ENCODE results near the gene PPP1R3G. TPM values are rescaled to one million over a fixed set of nuclear protein-coding genes. Genes with fewer than 3 reads are reported as not detected.

The PPP1R3G gene
- total and polyA plus RNA-seq, 2 of the 13 experiments (the other 11 are each of a cell fraction or from before 2014, with no cell fraction given), result 1.2 to 1.3 TPM

- TF ChIP-seq SOX13 (IDR thresholded peaks at IDR 0.05) (peak; percentile 85), SOX13 (CRISPR knock-in tag; conservative IDR thresholded peaks at IDR 0.05 in 1 of 2, IDR thresholded peaks at IDR 0.05 in 1 of 2) (peak in 1 of 2 experiments; percentile 96; a peak in 2 of 4 replicates), TIGD3 (CRISPR knock-in tag; IDR thresholded peaks at IDR 0.05; ENCODE audit: borderline replicate concordance) (peak; percentile 48; the same call in 1 of the 2 replicates), TARDBP (CRISPR knock-in tag; IDR thresholded peaks at IDR 0.05) (peak; percentile 100), MNT (IDR thresholded peaks at IDR 0.05) (peak; percentile 82), KDM2A (CRISPR knock-in tag; IDR thresholded peaks at IDR 0.05; ENCODE audit: borderline replicate concordance, low read depth) (no peak; the same call in none of the 2 replicates), ELF3 (CRISPR knock-in tag; IDR thresholded peaks at IDR 0.05) (peak; percentile 95), POLR2AphosphoS5 (IDR thresholded peaks at IDR 0.05; ENCODE audit: low read depth, low read length) (0 out of 2 replicates have a peak, but pooled peaks have one; percentile 26), NFYC (CRISPR knock-in tag; IDR thresholded peaks at IDR 0.05) (peak; percentile 29; the same call in 1 of the 2 replicates), SALL1 (CRISPR knock-in tag; IDR thresholded peaks at IDR 0.05) (peak; percentile 100), RNF219 (CRISPR knock-in tag; IDR thresholded peaks at IDR 0.05) (peak; percentile 82; the same call in 1 of the 2 replicates), ARID3A (IDR thresholded peaks at IDR 0.05; ENCODE audit: low read depth, low read length) (no peak), ZNF652 (CRISPR knock-in tag; IDR thresholded peaks at IDR 0.05; ENCODE audit: borderline replicate concordance, low read depth) (peak; percentile 81; the same call in 1 of the 2 replicates), ZNF709 (CRISPR knock-in tag; IDR thresholded peaks at IDR 0.05) (peak; percentile 81; the same call in 1 of the 2 replicates), ETV5 (CRISPR knock-in tag; IDR thresholded peaks at IDR 0.05; ENCODE audit: borderline replicate concordance) (peak; percentile 99), ZFP62 (CRISPR knock-in tag; IDR thresholded peaks at IDR 0.05) (no peak), MAFG (CRISPR knock-in tag; IDR thresholded peaks at IDR 0.05) (no peak), ZNF609 (CRISPR knock-in tag; IDR thresholded peaks at IDR 0.05; ENCODE audit: borderline replicate concordance) (peak; percentile 98)
Observed at GRCh38 chr6:5068153-5068751, 16.9 kb upstream of the PPP1R3G start (continued).
